BJ (cell line): ENCODE measurements around the gene KLHL8. TPM values are rescaled to one million over a fixed set of nuclear protein-coding genes. Genes with fewer than 3 reads are reported as not detected.

Experiments
- CTCF ChIA-PET: fragments of 350-600 bp; formaldehyde crosslinking; extraction: SDS; loops from one replicate; lab custom pipeline; 2021; ENCODE audit warnings: antibody characterized with exemption, inconsistent platforms; lab: Yijun Ruan, JAX
- POLR2A ChIA-PET: fragments of 300-600 bp; sonication (Branson Sonifier 250); formaldehyde crosslinking; extraction: SDS; loops from one replicate; lab custom pipeline; 2021; ENCODE audit warnings: antibody characterized with exemption; lab: Charles Lee
- DNase-seq: peaks from one replicate; pipeline ENCODE4 v3.0.0-alpha.2; 2011; ENCODE audit warnings: low read depth
- H3K27me3 ChIP-seq: 2 replicates; pipeline ENCODE4 v1.6.0; 2011; ENCODE audit warnings: low read length; ENCODE audit not compliant: control insufficient read depth, insufficient read depth
- H3K36me3 ChIP-seq: 2 replicates; pipeline ENCODE4 v1.5.1; 2011; ENCODE audit warnings: low read length; ENCODE audit not compliant: control insufficient read depth, insufficient read depth
- H3K4me3 ChIP-seq: 2 replicates; pipeline ENCODE4 v1.5.1; 2011; ENCODE audit warnings: low read depth, mild to moderate bottlenecking, control low read depth, low read length
- CTCF ChIP-seq: IDR thresholded peaks from 2 replicates; pipeline ENCODE4 v1.5.1; 2011; ENCODE audit warnings: low read depth, mild to moderate bottlenecking, control low read depth, inconsistent platforms, low read length, moderate library complexity; ENCODE audit not compliant: insufficient read depth
- polyA plus RNA-seq: library from polyadenylated mRNA; depleted of rRNA; stranded (reverse); fragments of >200 nt; gene quantifications from 2 replicates; pipeline ENCODE4 v1.2.3, GENCODE V29; 2011

The KLHL8 gene
- polyA plus RNA-seq, 1 experiment: 1.7 TPM

- Histone ChIP-seq H3K4me3 (no peak overlapping the region), H3K36me3 (peaks cover 2% of the 10 kb centered on the region; the same call in 1 of the 2 replicates), H3K27me3 (no peaks in the 10 kb centered on the region)
- DNase-seq: no peak
- ChIA-PET CTCF (interaction anchor here (0.7 kb wide), 1 partner anchor 62 kb away, joined by 3 read pairs; no protein-coding TSS in a partner anchor), POLR2A (no interaction called here)
- TF ChIP-seq CTCF: no peak
These were observed 54.0 kb downstream of the KLHL8 start for GRCh38 chr4:87166296-87166854.

GRCh38 chr4:87165892-87166291, 54.5 kb downstream of the KLHL8 start:
- H3K27me3 ChIP-seq: no peaks in the 10 kb centered on the region
- ChIA-PET CTCF (interaction anchor here (0.7 kb wide), 1 partner anchor 62 kb away, joined by 3 read pairs; no protein-coding TSS in a partner anchor), POLR2A (no interaction called here)
- DNase-seq: no peak
- peaks cover 2% of the 10 kb centered on the region; the same call in 1 of the 2 replicates for H3K36me3 ChIP-seq
- TF ChIP-seq CTCF: no peak
- no peak overlapping the region for H3K4me3 ChIP-seq

GRCh38 chr4:87153078-87153870, 67.1 kb downstream of the KLHL8 start:
- H3K4me3 ChIP-seq: no peak overlapping the region
- ChIA-PET POLR2A (no interaction called here), CTCF (interaction anchor here (2.0 to 3.6 kb wide), 2 partner anchors 8 to 86 kb away, joined by 7 to 27 read pairs; no protein-coding TSS in a partner anchor)
- no peaks in the 10 kb centered on the region for H3K27me3 ChIP-seq
- no peak for TF ChIP-seq CTCF
- H3K36me3 ChIP-seq: no peaks in the 10 kb centered on the region
- DNase-seq: no peak

- TF ChIP-seq CTCF: no peak
- Histone ChIP-seq H3K4me3 (no peak overlapping the region), H3K36me3 (no peaks in the 10 kb centered on the region), H3K27me3 (no peaks in the 10 kb centered on the region)
- CTCF ChIA-PET: interaction anchor here (0.7 to 3.6 kb wide), 7 partner anchors 9 to 87 kb away, joined by 3 to 27 read pairs (median 7); no protein-coding TSS in a partner anchor
- POLR2A ChIA-PET: no interaction called here
- no peak for DNase-seq
These were observed 67.9 kb downstream of the KLHL8 start for GRCh38 chr4:87152310-87153041.

- ChIA-PET POLR2A (no interaction called here), CTCF (interaction anchor here (0.6 to 3.6 kb wide), 14 partner anchors 9 to 314 kb away, joined by 3 to 27 read pairs (median 5); no protein-coding TSS in a partner anchor)
- Histone ChIP-seq H3K36me3 (no peaks in the 10 kb centered on the region), H3K27me3 (no peaks in the 10 kb centered on the region), H3K4me3 (no peak overlapping the region)
- peak; percentile 9 for DNase-seq
- TF ChIP-seq CTCF: no peak
These were observed 68.7 kb downstream of the KLHL8 start for GRCh38 chr4:87151730-87152129.
